Tibial artery (tissue), 4 donors: Measurements from ENCODE around the gene ALOX5AP.

ENCODE experiments used
- DNase-seq, 2 donors: peaks; one replicate each; pipeline ENCODE4 v3.0.0-alpha.2; 2019
- H3K27ac ChIP-seq, 2 donors: fragments of 200-600 bp; sonication (generic) in 1 of 2; 1 replicate in 1 of 2; 2 replicates in 1 of 2; pipeline ENCODE4 v1.5.1; 2018 to 2019; ENCODE audit warnings: mild to moderate bottlenecking in 1 of 2
- H3K27me3 ChIP-seq, 2 donors: fragments of 200-600 bp; sonication (generic) in 1 of 2; one replicate each; pipeline versions ENCODE4 v1.5.1 to v1.6.0; 2016 to 2019
- H3K36me3 ChIP-seq, 3 donors: fragments of 200-600 bp; sonication (generic) in 2 of 3; one replicate each; pipeline ENCODE4 v1.5.1; 2016 to 2019; ENCODE audit warnings: mild to moderate bottlenecking in 2 of 3
- H3K4me1 ChIP-seq, 4 donors: fragments of 200-600 bp; sonication (generic) in 2 of 4; 1 replicate in 3 of 4; 2 replicates in 1 of 4; pipeline ENCODE4 v1.5.1; 2016 to 2019
- H3K4me3 ChIP-seq, 2 donors: fragments of 200-600 bp; sonication (generic) in 1 of 2; 1 replicate in 1 of 2; 2 replicates in 1 of 2; pipeline ENCODE4 v1.5.1; 2018 to 2019; ENCODE audit warnings: mild to moderate bottlenecking in 2 of 2
- H3K9me3 ChIP-seq, 3 donors: fragments of 200-600 bp; sonication (generic) in 1 of 3; one replicate each; pipeline ENCODE4 v1.5.1; 2016 to 2019
- CTCF ChIP-seq, 2 experiments: fragments of 200-600 bp in 1 of 2; fragments of 450-650 bp in 1 of 2; IDR thresholded peaks; one replicate each; pipeline ENCODE4 v1.5.1; 2017 to 2019; ENCODE audit warnings: antibody characterized with exemption in 2 of 2, mild to moderate bottlenecking in 1 of 2, moderate library complexity in 1 of 2
- intact Hi-C: fragments of 100-400 bp; cut with DNase I; formaldehyde crosslinking; loops from one replicate; pipeline ENCODE4 v1.15.0; 2023; ENCODE audit warnings: low total_unique reads

ALOX5AP gene

GRCh38 chr13:30798776-30799355 is 63.5 kb downstream of the ALOX5AP start:
- H3K4me3 ChIP-seq = no peak overlapping the region
- peaks cover 0 to 26% (median 14%) of the 10 kb centered on the region in 4 donors for H3K4me1 ChIP-seq
- intact Hi-C loops = no loop called here
- H3K27ac ChIP-seq = no peak overlapping the region
- H3K27me3 ChIP-seq = no peaks in the 10 kb centered on the region
- TF ChIP-seq CTCF (IDR thresholded peaks at IDR 0.05) = no peak
- H3K36me3 ChIP-seq = no peaks in the 10 kb centered on the region
- no peaks in the 10 kb centered on the region for H3K9me3 ChIP-seq
- DNase-seq = no peak

- no peaks in the 10 kb centered on the region for H3K36me3 ChIP-seq
- H3K9me3 ChIP-seq = no peaks in the 10 kb centered on the region
- no peaks in the 10 kb centered on the region for H3K27me3 ChIP-seq
- H3K4me3 ChIP-seq = no peak overlapping the region
- DNase-seq = no peak
- H3K4me1 ChIP-seq = peaks cover 0 to 27% (median 14%) of the 10 kb centered on the region in 4 donors
- intact Hi-C loops = no loop called here
- no peak overlapping the region for H3K27ac ChIP-seq
- no peak for TF ChIP-seq CTCF (IDR thresholded peaks at IDR 0.05)
These were observed 64.0 kb downstream of the ALOX5AP start for GRCh38 chr13:30799356-30799824.

GRCh38 chr13:30800107-30800506 is 64.8 kb downstream of the ALOX5AP start:
- Histone ChIP-seq H3K4me1 (peaks cover 0 to 27% (median 14%) of the 10 kb centered on the region in 4 donors), H3K9me3 (no peaks in the 10 kb centered on the region), H3K27me3 (no peaks in the 10 kb centered on the region), H3K4me3 (no peak overlapping the region), H3K27ac (no peak overlapping the region), H3K36me3 (no peaks in the 10 kb centered on the region)
- DNase-seq = no peak
- intact Hi-C loops = loop anchor here (5.0 to 10.0 kb wide), 7 partner anchors 67 to 668 kb away; partner anchors contain the start of gene MEDAG
- TF ChIP-seq CTCF (IDR thresholded peaks at IDR 0.05) = no peak

GRCh38 chr13:30802501-30802900 is 67.2 kb downstream of the ALOX5AP start:
- H3K9me3 ChIP-seq = no peaks in the 10 kb centered on the region
- H3K4me3 ChIP-seq = no peak overlapping the region
- no peak for TF ChIP-seq CTCF (IDR thresholded peaks at IDR 0.05)
- intact Hi-C loops = loop anchor here (5.0 to 10.0 kb wide), 7 partner anchors 65 to 670 kb away; partner anchors contain the start of gene MEDAG
- no peak for DNase-seq
- H3K27me3 ChIP-seq = no peaks in the 10 kb centered on the region
- H3K27ac ChIP-seq = peak overlapping the region in 1 of 2 donors; percentile 65
- no peaks in the 10 kb centered on the region for H3K36me3 ChIP-seq
- peaks cover 0 to 34% (median 15%) of the 10 kb centered on the region in 4 donors for H3K4me1 ChIP-seq

- peak; percentile 93 to 96 for TF ChIP-seq CTCF (IDR thresholded peaks at IDR 0.05)
- Histone ChIP-seq H3K36me3 (no peaks in the 10 kb centered on the region), H3K4me3 (peak overlapping the region; percentile 41 to 47), H3K27ac (peak overlapping the region; percentile 41 to 65), H3K4me1 (peaks cover 0 to 34% (median 15%) of the 10 kb centered on the region in 4 donors), H3K9me3 (no peaks in the 10 kb centered on the region), H3K27me3 (no peaks in the 10 kb centered on the region)
- intact Hi-C loops = loop anchor here (5.0 to 10.0 kb wide), 7 partner anchors 64 to 671 kb away; partner anchors contain the start of gene MEDAG
- DNase-seq = peak; percentile 85 to 91
These were observed 67.7 kb downstream of the ALOX5AP start for GRCh38 chr13:30802953-30803478.
